ENCODE data around the gene TRIM39. TPM values are rescaled to one million over a fixed set of nuclear protein-coding genes. Genes with fewer than 3 reads are reported as not detected.

TRIM39 gene
- total RNA-seq, 6 donors from 2014 or later: 12.2 to 23.3 (median 16.2) TPM

- ATAC-seq (ENCODE audit: low FRiP score in 2 of 2): no peak
- Histone ChIP-seq H3K4me1 (peaks cover 4 to 10% (median 7%) of the 10 kb centered on the region in 4 donors), H3K4me3 (no peak overlapping the region), H3K27ac (no peak overlapping the region), H3K27me3 (no peaks in the 10 kb centered on the region), H3K9me3 (no peaks in the 10 kb centered on the region), H3K36me3 (peaks cover 0 to 12% (median 8%) of the 10 kb centered on the region in 4 donors)
- WGBS, 2 donors: 62 to 68% methylated on average over 3 of the region's 3 CpGs
- no peak for DNase-seq
- TF ChIP-seq CTCF (IDR thresholded peaks at IDR 0.05) (no peak), POLR2AphosphoS5 (IDR thresholded peaks at IDR 0.05) (no peak), EP300 (IDR thresholded peaks at IDR 0.05) (no peak), POLR2A (IDR thresholded peaks at IDR 0.05) (no peak)
Observed at GRCh38 chr6:30349421-30350177, 22.9 kb downstream of the TRIM39 start.

- WGBS, 2 donors: 42 to 54% methylated on average over 1 of the region's 1 CpG
- TF ChIP-seq POLR2AphosphoS5 (IDR thresholded peaks at IDR 0.05) (no peak), CTCF (IDR thresholded peaks at IDR 0.05) (no peak), POLR2A (IDR thresholded peaks at IDR 0.05) (no peak), EP300 (IDR thresholded peaks at IDR 0.05) (no peak)
- Histone ChIP-seq H3K9me3 (no peaks in the 10 kb centered on the region), H3K4me3 (no peak overlapping the region), H3K4me1 (peaks cover 4 to 8% (median 6%) of the 10 kb centered on the region in 4 donors), H3K27ac (no peak overlapping the region), H3K27me3 (no peaks in the 10 kb centered on the region), H3K36me3 (peaks cover 0 to 12% (median 8%) of the 10 kb centered on the region in 4 donors)
- no peak for ATAC-seq (ENCODE audit: low FRiP score in 2 of 2)
- DNase-seq: no peak
Observed at GRCh38 chr6:30350524-30350923, 23.8 kb downstream of the TRIM39 start.

GRCh38 chr6:30352550-30352949 is 25.8 kb downstream of the TRIM39 start:
- no peak for ATAC-seq (ENCODE audit: low FRiP score in 2 of 2)
- Histone ChIP-seq H3K27me3 (peaks cover 0 to 5% (median 0%) of the 10 kb centered on the region in 4 donors), H3K9me3 (no peaks in the 10 kb centered on the region), H3K4me3 (no peak overlapping the region), H3K27ac (no peak overlapping the region), H3K4me1 (peaks cover 0 to 2% (median under 1%) of the 10 kb centered on the region in 4 donors), H3K36me3 (peaks cover 0 to 2% (median under 1%) of the 10 kb centered on the region in 4 donors)
- WGBS, 2 donors: 69 to 85% methylated on average over 2 of the region's 2 CpGs
- DNase-seq: no peak
- TF ChIP-seq CTCF (IDR thresholded peaks at IDR 0.05) (no peak), POLR2AphosphoS5 (IDR thresholded peaks at IDR 0.05) (no peak), EP300 (IDR thresholded peaks at IDR 0.05) (no peak), POLR2A (IDR thresholded peaks at IDR 0.05) (no peak)

- no peak overlapping the region for H3K4me3 ChIP-seq
- DNase-seq (no peak), ATAC-seq (ENCODE audit: low FRiP score in 2 of 2) (no peak)
- 62% methylated on average over 4 of the region's 4 CpGs for WGBS, 2 donors
- no peaks in the 10 kb centered on the region for H3K36me3 ChIP-seq
- no peaks in the 10 kb centered on the region for H3K9me3 ChIP-seq
- H3K27me3 ChIP-seq: peaks cover 0 to 15% (median 8%) of the 10 kb centered on the region in 4 donors
- TF ChIP-seq EP300 (IDR thresholded peaks at IDR 0.05) (no peak), POLR2AphosphoS5 (IDR thresholded peaks at IDR 0.05) (no peak), CTCF (IDR thresholded peaks at IDR 0.05) (no peak), POLR2A (IDR thresholded peaks at IDR 0.05) (no peak)
- H3K27ac ChIP-seq: no peak overlapping the region
- peaks cover 4 to 10% (median 6%) of the 10 kb centered on the region in 4 donors for H3K4me1 ChIP-seq
Observed at GRCh38 chr6:30355281-30355680, 28.6 kb downstream of the TRIM39 start.
